Liver (tissue), 3 donors: ENCODE measurements around the gene CRMP1.

Experiments used
- CTCF ChIP-seq: fragments of 150-350 bp; IDR thresholded peaks from 2 replicates; pipeline ENCODE4 v1.5.1; 2017; ENCODE audit warnings: improper control_type of control experiment, low read depth, low read length; ENCODE audit not compliant: missing input control
- EGR1 ChIP-seq, 2 donors: IDR thresholded peaks; 2 replicates each; pipeline ENCODE4 v1.6.1; 2016 to 2018; ENCODE audit warnings: antibody characterized with exemption in 2 of 2, low read depth in 2 of 2
- FOXA1 ChIP-seq: IDR thresholded peaks from 2 replicates; pipeline ENCODE4 v1.6.1; 2016; ENCODE audit warnings: antibody characterized with exemption
- GABPA ChIP-seq, 2 donors: IDR thresholded peaks in 1 of 2; conservative IDR thresholded peaks in 1 of 2; 2 replicates each; pipeline ENCODE4 v1.6.1; 2016; ENCODE audit warnings: antibody characterized with exemption in 2 of 2, mild to moderate bottlenecking in 1 of 2, moderate library complexity in 1 of 2
- JUND ChIP-seq, 2 donors: IDR thresholded peaks; 2 replicates each; pipeline ENCODE4 v1.6.1; 2016; ENCODE audit warnings: antibody characterized with exemption in 2 of 2
- NR2F2 ChIP-seq: IDR thresholded peaks from 2 replicates; pipeline ENCODE4 v1.6.1; 2016; ENCODE audit warnings: antibody characterized with exemption
- RAD21 ChIP-seq, 2 donors: IDR thresholded peaks; 2 replicates each; pipeline ENCODE4 v1.6.1; 2016; ENCODE audit warnings: antibody characterized with exemption in 2 of 2, mild to moderate bottlenecking in 2 of 2
- RXRA ChIP-seq, 2 donors: IDR thresholded peaks; 2 replicates each; pipeline ENCODE4 v1.6.1; 2017 to 2018; ENCODE audit warnings: antibody characterized with exemption in 2 of 2, mild to moderate bottlenecking in 1 of 2
- SP1 ChIP-seq: IDR thresholded peaks from 2 replicates; pipeline ENCODE4 v1.6.1; 2018; ENCODE audit warnings: antibody characterized with exemption, mild to moderate bottlenecking
- TAF1 ChIP-seq: conservative IDR thresholded peaks from 2 replicates; pipeline ENCODE4 v1.6.1; 2016; ENCODE audit warnings: antibody characterized with exemption, mild to moderate bottlenecking
- YY1 ChIP-seq: IDR thresholded peaks from 2 replicates; pipeline ENCODE4 v1.6.1; 2016; ENCODE audit warnings: antibody characterized with exemption, mild to moderate bottlenecking
- TF ChIP-seq, protein P1 (sequence below): IDR thresholded peaks from 2 replicates; pipeline ENCODE4 v1.6.1; 2016; ENCODE audit warnings: antibody characterized with exemption
- TF ChIP-seq, protein P2 (sequence below): IDR thresholded peaks from 2 replicates; pipeline ENCODE4 v1.6.1; 2016; ENCODE audit warnings: antibody characterized with exemption, mild to moderate bottlenecking
- TF ChIP-seq, protein P3 (sequence below): IDR thresholded peaks from 2 replicates; pipeline ENCODE4 v1.6.1; 2016; ENCODE audit warnings: antibody characterized with exemption
- donor health status: healthy.
- donor health status: healthy.

GRCh38 chr4:5919044-5919443 is 26.2 kb upstream of the CRMP1 start:
- TF ChIP-seq, protein P1, sequence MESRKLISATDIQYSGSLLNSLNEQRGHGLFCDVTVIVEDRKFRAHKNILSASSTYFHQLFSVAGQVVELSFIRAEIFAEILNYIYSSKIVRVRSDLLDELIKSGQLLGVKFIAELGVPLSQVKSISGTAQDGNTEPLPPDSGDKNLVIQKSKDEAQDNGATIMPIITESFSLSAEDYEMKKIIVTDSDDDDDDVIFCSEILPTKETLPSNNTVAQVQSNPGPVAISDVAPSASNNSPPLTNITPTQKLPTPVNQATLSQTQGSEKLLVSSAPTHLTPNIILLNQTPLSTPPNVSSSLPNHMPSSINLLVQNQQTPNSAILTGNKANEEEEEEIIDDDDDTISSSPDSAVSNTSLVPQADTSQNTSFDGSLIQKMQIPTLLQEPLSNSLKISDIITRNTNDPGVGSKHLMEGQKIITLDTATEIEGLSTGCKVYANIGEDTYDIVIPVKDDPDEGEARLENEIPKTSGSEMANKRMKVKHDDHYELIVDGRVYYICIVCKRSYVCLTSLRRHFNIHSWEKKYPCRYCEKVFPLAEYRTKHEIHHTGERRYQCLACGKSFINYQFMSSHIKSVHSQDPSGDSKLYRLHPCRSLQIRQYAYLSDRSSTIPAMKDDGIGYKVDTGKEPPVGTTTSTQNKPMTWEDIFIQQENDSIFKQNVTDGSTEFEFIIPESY: no peak
- TF ChIP-seq JUND (IDR thresholded peaks at IDR 0.05): no peak
- no peak for TF ChIP-seq CTCF
- no peak for TF ChIP-seq SP1
- no peak for TF ChIP-seq RAD21 (IDR thresholded peaks at IDR 0.05)
- TF ChIP-seq TAF1: no peak
- TF ChIP-seq, protein P2, sequence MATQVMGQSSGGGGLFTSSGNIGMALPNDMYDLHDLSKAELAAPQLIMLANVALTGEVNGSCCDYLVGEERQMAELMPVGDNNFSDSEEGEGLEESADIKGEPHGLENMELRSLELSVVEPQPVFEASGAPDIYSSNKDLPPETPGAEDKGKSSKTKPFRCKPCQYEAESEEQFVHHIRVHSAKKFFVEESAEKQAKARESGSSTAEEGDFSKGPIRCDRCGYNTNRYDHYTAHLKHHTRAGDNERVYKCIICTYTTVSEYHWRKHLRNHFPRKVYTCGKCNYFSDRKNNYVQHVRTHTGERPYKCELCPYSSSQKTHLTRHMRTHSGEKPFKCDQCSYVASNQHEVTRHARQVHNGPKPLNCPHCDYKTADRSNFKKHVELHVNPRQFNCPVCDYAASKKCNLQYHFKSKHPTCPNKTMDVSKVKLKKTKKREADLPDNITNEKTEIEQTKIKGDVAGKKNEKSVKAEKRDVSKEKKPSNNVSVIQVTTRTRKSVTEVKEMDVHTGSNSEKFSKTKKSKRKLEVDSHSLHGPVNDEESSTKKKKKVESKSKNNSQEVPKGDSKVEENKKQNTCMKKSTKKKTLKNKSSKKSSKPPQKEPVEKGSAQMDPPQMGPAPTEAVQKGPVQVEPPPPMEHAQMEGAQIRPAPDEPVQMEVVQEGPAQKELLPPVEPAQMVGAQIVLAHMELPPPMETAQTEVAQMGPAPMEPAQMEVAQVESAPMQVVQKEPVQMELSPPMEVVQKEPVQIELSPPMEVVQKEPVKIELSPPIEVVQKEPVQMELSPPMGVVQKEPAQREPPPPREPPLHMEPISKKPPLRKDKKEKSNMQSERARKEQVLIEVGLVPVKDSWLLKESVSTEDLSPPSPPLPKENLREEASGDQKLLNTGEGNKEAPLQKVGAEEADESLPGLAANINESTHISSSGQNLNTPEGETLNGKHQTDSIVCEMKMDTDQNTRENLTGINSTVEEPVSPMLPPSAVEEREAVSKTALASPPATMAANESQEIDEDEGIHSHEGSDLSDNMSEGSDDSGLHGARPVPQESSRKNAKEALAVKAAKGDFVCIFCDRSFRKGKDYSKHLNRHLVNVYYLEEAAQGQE: no peak
- no peak for TF ChIP-seq GABPA (IDR thresholded peaks at IDR 0.05 in 1 of 2, conservative IDR thresholded peaks at IDR 0.05 in 1 of 2)
- no peak for TF ChIP-seq RXRA (IDR thresholded peaks at IDR 0.05)
- no peak for TF ChIP-seq YY1
- TF ChIP-seq EGR1 (IDR thresholded peaks at IDR 0.05; ENCODE audit: low read depth in 2 of 2): no peak
- no peak for TF ChIP-seq NR2F2
- TF ChIP-seq, protein P3, sequence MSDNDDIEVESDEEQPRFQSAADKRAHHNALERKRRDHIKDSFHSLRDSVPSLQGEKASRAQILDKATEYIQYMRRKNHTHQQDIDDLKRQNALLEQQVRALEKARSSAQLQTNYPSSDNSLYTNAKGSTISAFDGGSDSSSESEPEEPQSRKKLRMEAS: no peak
- TF ChIP-seq FOXA1: no peak
